Measurements from ENCODE around the gene C13orf42.

C13orf42 gene

DNA sequence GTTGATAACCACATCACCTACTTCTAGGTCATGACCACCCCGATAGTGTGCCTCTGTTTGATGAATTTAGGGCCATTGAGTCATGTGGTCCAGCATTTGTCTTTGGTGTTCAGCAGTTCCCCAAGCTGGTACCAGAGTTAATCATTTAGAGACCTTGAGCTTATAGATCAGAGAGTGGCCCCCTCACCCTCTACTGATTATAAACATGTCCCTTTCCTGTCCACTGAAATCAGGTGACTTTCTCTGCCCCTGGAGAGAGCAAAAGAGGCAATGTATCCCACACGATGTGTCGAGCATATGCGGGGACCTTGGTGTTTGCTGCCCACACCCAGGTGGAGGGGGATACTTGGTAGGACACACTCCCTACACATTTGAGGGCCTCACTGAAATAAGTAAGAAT is 46.3 kb downstream of the C13orf42 start:
- DNase-seq = no peak

DNA sequence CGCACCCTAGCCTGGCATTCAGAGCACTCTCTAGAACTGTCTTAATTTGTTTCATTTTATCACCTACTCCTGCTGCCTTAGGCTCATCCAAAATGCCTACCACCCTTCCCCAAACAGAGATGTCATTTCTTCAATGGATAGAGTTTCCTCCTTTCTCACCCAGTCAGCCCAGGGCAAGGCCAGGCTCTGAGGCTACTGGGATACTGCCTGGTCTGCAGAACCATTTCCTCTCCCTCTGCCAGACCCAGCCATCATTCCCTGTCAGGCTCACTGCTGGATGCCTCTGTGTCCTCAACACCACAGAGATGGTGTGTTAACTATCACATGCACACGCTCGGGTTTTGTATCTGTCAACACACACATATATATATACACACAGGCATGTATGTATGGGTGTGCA is 47.2 kb downstream of the C13orf42 start:
- DNase-seq = no peak

DNA sequence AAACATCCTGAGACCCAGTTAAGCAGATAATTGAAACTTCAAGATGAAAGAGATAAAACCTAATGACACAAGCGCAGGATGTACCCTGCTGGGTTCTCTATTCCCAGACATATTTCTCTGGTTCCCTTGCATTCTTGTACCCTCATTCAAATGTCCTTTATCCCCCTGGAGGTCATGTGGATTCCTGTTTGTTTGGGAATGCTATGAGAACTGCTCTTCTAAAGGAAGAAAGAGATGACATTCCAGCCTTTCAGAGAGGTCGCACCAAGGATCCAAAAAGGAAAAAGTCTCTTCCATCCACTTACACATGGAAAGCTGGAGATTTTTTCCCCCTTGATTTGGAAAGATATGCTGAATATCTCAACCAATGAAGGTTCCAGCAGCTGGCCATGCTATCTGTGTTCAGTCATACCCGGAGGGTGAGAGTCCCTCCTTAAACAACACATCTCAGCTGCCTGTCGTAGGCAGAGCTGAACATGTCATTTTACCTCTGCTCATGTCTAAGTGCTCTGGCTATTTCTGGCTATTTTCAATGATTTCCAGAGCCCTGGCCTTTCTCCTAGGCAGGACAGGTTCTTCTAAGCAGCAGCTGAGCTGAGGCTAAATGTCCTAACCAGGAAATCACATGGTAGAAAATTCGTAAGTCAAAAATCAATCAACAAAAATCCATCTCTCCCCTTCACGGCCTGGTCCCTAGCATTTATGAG is 52.5 kb downstream of the C13orf42 start:
- DNase-seq = no peak

DNA sequence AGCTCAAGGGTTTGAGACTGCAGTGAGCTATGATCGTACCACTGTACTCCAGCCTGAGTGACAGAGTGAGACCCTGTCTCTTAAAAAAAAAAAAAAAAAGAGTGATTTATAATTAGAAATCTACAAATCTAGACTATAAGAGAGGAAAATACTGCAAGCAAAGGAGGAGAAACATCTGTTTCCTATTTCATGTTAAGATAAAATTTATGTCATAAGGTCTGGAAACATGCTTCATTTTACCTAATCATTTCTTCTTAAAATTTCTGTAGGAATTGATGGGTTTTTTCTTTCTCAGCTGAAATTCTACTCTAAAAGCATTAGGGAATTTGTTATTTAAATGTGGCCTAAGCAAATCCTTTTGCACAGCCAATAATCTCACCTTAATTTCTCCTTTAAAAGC is 53.2 kb downstream of the C13orf42 start:
- DNase-seq = no peak

DNA sequence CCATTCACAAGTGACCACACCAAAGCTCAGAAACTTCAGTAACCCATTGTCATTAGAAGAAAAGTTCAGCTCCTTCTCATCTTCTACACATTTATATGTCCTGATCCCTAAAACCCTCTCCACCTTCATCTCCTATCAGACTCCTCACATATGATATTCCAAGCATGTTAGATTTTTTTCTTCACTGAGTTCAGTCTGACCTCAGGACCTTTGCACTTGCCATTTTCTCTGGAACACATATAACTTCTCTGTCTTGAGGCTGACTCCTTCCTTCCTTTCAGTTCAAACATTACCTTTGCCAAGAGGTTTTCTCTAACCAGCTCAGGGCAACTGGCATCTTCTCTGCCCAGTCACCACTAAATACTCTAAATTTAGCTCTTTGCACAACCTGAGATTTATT is 54.1 kb downstream of the C13orf42 start:
- no peak for DNase-seq

DNA sequence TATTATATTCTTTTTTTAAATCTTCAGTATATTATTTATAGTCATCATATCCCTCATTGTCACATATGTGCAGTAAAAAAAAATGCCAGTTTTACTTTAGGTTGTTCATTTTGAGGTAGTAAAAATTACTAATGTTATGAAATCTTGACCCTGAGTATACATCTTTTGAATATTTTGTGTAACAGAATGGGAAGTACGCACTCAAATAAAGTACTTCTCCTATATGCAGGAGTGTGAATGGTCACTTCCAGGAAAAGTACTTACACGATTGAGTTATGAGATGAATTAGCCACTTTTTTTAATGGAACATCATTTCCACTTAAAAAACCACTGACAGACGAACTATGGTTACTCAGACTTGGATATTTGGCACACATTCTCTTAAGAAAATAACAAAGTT is 58.5 kb downstream of the C13orf42 start:
- no peak for DNase-seq

DNA sequence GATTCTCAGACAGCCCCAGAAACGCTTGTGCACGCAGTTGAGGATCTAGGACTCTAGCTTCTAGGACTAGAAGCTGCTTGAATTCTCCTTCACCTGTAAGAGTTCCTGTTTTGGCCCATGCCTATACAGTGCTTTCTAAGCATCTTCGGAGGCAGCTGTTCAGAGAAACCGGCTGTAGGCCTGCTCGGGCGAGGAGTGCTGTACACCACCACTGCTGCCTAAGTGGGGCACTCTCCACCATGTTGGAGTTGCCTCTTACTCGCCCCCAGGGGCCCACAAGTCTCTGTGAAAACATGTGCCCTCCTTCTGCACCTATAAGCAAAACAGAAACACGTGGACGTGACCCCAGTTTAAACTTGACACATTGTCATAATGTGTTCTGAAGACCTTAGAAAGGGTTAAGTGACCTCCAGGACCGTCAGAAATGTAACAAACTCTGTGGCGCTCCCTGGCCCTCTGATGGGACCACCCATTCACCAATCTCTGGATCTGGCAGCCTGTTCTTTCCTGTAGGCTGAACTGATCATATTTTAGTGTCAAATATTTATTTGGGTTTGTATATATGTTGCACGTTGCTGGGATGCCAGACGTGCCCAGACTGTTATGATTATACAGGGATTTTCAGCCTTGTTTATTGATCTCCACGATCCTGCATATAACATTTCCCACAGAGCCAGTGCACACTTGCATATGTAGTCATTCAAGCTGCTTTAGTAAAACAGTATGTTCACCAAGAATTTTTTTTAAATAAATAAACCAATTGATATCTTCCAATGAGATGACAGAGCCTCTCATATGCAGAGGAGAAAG is 60.8 kb downstream of the C13orf42 start:
- no peak for DNase-seq

DNA sequence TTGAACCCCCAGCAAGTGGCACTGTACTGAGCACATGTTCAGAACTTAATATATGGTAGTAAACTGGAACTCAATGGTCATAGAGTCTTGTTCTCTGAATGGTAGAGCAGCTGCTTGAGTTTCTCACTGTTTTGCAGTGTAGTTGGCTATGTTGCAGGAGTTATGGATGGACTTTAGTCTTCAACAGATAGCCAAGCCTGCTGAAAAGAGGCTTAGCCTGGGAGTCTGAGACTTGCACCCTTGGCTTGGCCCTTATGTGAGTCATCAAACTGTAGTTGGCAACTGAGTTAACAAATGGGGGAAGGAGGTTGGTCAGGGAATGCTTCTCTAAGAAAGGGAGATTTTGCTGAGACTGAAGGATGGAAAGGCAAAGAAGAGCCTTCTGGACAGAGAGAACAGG is 62.5 kb downstream of the C13orf42 start:
- no peak for DNase-seq

DNA sequence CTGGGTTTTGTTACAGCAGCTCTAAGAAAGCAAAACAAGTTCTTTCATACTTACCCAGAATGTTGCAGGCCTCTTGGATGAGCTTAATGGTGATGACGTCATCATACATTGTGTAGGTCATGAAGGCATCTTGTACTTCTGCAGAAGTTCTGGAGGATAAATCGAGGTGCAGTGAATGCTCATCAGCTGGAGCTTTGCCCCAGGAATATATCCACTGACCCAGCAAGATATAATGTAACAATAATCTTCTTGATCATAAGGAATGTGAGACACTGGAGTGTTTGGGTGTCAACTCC is 63.0 kb downstream of the C13orf42 start:
- DNase-seq = no peak

DNA sequence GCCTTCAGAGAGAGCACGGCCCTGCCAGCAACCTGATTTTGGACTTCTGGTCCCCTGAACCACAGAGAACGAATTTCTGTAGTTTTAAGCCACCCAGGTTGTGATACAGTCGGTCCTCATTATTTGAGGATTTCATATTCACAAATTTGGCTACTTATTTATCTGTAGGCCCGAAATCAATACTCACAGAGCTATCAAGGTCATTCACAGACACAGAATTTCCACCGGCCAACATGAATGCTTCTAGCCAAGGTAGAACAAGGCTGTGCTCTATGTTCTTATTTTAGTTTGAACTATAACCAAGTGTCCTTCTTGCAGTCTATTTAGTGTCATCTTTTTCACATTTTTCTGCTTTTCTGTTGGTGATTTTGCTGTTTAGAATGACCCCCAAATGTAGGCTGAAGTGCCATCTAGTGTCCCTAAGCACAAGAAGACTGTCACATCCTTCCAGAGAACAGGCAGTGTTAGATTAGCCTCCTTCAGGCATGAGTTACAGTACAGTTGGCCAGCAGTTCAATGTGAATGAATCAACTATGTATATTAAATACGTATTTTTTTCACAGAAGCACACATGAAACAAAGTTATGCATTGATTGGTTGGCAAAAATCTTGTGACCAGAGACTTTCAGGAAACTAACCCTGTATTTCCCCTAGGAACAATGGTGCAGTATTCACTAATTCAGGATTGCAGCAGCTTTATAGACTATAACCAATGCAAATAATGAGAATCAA is 63.5 kb downstream of the C13orf42 start:
- DNase-seq = no peak

DNA sequence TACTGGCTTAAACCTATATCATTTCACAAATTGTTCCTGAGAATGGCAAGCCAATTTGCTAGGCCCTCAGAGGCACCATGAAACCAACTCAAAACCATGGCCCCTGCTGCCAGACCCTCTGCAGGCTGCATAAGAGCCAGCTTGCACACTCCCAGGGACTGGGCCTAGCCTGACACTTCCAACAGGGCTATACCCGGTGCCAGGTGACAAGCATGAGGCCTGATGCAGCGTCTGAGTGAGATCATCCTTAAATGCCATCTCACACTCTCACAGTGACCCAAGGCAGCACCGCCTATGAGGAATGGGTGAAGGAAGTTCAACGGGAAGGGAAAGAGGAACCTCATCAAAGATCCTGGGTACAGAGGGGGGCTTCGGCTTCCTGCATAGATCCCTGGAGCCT is 65.6 kb downstream of the C13orf42 start:
- no peak for DNase-seq

DNA sequence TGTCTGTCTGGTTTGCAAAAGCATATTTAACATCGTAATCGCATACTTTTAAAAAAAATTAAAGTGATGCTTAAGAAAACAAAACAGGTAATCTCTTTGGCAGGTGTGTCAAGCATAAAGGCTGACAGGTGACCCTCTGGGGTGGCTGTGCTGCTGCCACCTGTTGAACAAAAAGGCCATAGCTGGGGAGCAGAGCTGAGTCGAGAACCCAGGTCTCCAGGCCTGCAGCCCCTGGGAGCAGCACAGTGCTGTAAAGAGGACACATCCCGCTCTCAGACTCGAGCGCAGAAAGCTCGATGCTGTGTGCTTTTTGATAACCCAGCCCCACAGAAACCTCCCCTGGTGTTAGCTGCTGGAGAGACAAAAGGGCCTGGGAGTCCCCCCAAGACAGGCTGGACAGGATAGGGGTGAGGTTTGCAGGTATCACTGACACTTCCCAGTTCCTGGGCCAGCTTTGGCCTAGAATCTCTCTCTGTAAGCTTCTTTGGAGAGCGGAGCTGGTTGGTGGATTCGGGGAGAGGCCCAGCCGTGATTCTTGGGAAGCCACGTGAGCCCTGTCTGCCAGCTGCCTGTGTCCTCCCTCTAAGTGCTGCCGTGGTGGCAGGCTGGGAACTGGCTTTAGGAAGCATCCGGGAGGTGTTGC is 66.9 kb downstream of the C13orf42 start:
- DNase-seq = no peak

DNA sequence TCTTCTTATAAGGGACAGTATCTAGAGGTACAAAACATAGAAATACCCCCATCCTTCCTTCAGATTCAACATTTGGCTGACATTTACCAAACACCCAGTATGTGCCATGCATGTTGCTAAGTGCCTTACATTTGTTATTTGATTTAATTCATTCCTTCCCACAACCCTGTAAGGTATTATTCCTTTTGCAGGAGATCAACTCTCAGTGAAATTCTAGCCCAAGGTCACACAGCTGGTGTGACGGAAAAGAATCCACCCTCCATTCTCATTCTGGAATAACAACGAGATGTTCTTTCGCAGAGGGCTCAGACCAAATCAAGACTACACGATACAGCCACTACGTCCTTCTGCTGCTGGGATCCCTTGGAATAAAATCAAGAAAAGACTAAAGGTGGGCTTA is 67.8 kb downstream of the C13orf42 start:
- no peak for DNase-seq

DNA sequence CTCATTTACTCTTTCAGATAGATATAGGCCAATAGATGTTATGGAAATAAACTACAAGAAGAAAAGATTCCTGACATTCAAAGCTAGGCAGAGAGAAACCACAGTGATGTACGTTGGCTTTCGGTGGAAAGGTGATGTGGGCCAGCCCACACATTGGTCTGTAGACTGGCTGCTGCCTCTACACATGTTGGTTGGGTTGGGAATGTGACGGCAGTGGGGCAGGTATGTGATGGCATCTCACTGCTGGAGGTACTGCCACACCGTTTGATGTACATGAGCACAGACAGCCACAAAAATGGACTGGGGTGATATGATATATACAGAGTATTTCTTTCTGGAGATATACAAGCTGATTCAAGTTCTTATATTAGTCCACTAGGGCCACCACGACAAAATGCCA is 69.4 kb downstream of the C13orf42 start:
- no peak for DNase-seq

DNA sequence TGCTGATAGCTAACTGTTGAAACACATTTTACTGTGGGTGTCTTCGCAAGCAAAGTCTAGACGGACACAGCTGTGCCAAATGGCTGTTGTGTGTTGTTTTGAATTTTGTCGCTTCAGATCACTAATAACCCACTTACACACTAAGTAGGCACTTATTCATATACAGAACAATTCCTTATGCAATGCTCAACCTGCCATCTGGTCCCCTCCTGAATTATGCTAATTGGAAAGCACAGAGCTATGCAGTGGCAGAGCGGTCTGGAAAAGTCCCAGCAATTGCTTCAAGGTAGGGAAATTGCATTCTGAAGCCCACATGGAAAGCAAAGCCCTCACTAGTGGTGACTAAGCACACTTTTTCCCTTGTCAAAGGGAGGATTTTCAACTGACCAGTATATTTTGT is 69.9 kb downstream of the C13orf42 start:
- DNase-seq = no peak

DNA sequence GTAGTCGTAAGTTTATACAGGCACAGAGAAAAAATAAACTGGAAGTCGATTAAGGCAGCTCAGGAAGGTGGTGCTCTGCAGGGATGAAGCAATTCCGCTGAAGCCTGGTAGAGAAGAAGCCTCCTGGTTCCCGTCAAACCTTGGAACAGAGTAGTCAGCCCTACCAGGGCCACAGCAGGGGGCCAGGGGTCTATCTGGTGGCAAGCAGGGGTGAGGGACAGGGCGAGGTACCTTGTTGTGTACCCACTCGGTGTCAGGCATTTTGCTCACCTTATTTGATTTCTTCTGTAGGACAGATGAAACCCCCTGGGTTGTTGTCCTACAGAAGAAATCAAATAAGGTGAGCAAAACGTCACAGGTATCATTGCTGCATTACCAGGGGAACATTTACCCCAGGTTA is 70.6 kb downstream of the C13orf42 start:
- no peak for DNase-seq

DNA sequence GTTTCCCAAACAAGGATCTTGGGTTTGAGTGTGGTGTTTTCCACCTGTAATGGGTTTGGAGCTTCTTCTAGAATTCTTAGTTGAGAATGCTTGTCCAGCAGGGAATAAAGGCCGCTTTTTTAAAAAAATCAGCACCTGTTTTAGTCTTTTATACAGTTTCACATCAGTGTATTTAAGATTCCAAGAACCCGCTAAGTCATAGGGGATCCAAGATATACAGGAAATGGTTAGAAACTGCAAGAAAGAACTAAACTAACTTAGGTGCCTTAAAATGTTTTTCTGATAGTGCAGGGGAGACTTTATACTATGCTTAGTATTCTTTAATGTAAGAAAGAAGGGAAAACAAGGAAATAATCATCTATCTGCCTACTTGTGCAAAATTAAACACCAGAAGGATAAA is 74.7 kb downstream of the C13orf42 start:
- DNase-seq = no peak

DNA sequence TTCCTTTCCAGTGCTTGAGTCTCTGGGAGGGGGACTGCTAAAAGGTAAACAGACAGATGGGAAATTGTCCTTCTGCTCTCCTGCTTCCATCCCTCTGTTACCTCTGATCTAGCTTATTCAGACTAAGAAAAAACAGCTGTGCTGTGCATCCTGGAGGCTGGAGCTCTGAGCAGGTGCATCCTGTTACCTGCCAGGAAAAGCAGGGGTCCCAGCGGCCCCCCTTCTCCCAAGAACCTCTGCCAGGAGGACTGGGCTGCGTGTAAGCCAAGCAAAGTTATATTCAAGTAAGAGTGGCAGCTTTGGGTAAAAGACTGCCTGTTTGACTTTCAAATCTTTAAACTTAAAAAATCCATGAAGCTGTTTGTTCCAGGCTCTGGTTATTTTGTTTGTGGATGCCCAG is 75.1 kb downstream of the C13orf42 start:
- DNase-seq = no peak

DNA sequence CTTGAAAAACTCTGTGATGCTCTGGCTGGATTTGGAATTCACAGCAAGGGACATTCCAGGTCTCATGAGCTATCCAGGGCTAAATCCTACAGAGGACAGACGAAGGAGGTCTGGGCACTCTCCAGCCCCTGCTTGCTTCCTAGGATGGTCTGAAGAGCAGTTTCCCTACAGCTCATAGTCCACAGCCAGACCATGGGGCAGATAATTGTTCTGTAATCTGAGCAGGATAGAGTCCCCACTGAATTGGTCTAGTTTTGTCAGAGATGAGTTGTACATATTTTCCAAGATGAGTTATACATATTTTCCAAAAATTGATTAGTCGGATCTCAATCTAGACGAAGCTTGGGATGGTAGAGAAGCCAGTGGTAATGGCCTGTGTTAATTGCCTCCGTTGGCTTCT is 75.6 kb downstream of the C13orf42 start:
- DNase-seq = no peak

DNA sequence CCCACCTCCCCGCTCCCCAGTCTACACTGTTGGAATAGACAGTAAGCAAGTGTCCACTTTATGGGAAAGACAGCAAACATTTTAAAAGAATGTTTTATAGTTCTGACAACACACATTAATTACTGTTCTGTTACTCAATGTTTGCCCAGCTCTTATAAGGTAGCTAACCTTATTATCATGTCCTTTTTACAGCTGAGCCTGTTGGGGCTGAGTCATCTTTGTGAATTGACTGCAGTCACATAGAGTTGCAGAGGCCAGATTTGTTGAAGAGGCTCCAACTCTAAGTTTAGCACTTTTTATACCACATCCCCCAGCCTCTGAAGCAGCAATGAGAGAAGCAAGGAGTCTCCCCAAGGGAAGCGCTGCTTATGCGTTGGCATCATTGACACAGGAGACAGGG is 76.2 kb downstream of the C13orf42 start:
- DNase-seq = no peak

DNA sequence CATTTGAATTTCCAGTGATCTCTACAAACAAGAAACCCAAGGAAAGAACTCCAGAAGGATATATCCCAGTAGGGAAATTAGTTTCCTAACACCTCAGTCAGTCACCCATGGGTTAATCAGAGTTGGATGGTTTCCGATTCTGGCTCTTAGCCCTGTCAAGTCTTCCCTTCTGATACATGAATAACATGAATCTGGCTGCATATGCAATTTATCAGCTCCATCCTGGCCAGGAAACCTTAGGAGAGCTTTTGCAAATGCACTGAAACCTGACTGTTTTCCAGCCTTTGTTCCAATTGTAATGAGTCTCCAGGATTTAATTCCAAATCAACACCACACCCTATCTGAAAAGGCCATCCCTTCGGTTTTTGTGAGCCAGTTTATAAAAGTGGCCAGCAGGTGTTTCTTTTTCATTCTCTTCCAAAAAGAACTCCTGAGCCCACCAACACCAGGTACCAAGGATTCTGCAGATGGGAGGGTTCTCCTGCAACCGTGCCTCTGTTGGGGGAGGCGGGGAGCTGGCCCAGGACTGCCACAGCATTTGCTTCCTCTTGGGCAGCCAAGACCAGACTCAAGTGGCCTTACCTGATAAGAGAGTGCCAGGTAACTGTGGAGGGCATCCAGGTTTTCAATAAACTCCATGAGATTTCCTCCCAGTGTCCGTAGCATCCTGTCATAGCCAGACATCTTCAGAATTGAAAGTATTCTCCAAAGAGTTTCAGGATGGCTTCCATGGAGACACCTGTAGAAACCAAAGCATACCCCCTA is 77.5 kb downstream of the C13orf42 start:
- DNase-seq = no peak

DNA sequence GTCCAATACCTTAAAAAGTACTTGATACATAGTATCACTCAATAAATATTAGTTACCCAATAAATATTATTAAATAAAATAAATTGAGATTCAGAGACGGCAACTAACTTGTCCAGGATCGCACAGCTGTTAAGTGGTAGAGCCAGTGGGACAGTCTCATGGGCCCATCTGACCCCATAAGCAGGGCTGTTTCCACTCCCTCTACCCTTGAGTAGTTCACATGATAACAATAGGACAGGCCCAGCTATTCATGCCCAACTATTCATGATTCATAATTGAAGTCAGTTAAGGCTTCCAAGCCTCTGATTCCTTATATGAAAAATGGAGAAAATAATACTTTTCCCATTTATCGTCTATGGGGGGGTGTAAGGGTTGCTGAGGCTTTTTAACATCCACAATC is 78.2 kb downstream of the C13orf42 start:
- no peak for DNase-seq

Data from stimulated activated CD4-positive, alpha-beta T cell treated with anti-CD3 and anti-CD28 coated beads, Interleukin-4, amount 100 ng/mL, for 1 hour (primary cell).